ENCODE measurements around the gene OR6B2.
A peak's percentile ranks its signal among the peaks of the same experiment; 100 is the strongest.
"Not testable (repeated sequence)": the region's sequence is repeated elsewhere in the genome, so short reads cannot be mapped to it uniquely, and the experiment has no call there.

The OR6B2 gene

DNA sequence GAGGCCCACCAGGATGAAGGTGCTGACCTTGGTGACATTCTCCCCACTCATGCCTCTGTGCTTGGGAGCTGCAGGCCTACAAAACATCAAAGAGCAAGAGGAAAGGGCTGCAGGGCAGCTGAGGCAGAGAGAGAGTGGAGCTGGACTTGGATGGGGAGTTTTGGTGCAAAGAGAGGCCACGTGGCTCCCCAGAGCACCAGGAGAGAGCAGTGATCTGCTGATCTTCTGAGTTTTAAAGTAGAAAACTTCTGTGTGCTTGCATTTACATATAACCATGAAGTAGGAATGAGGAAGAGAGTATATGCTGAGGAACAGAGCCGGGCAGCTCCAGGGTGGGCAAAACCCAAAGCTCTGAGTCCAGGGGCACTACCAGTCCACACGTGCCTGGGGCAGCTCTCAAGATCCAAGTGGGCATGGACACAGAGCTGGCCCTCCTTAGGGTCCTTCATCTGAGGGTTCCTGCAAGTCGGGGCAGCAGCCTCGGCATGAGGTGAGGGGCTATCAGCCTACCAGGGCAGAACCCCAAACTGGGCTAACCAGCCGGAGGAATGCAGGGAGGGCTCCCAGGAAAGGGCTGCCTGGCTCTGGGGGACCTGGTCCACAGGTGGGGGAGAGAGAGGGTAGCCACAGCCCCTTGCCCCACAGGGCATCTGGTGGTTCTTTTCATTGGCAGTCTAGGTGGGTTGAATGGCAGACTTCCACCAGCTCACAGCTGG is at the start of gene OR6B2:
Gene OR6B2 (minus strand): TSS at position 51 of the 716 bp plus-strand sequence. CDS start 0 bp downstream, at position 51.
- no peak for DNase-seq

GRCh38 chr2:240078631-240079030 is 48.4 kb upstream of the OR6B2 start:
- DNase-seq = no peak

GRCh38 chr2:240077442-240077841 is 47.2 kb upstream of the OR6B2 start:
- no peak for DNase-seq

GRCh38 chr2:240074545-240074944 is 44.3 kb upstream of the OR6B2 start:
- no peak for DNase-seq

GRCh38 chr2:240070907-240071306 is 40.7 kb upstream of the OR6B2 start:
- no peak for DNase-seq

DNA sequence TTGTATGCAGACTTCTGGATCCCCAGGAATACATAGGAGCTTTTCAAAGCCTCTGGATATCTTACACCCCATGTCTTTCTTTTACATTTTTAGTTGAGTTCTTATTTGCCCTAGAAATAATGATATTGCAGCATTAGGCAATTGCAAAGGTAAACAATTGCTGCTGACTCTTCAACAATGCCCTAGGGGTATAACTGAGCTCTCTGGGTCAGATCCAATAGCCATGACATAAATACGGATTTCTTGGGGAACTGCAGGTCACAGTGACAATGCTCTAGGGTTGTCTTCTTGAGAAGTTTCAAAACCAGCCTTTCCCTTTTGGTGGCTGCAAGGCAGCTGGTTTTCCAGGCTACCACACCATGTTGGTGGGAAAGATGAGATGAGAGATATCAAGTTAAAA is 39.6 kb upstream of the OR6B2 start:
- DNase-seq = no peak

DNA sequence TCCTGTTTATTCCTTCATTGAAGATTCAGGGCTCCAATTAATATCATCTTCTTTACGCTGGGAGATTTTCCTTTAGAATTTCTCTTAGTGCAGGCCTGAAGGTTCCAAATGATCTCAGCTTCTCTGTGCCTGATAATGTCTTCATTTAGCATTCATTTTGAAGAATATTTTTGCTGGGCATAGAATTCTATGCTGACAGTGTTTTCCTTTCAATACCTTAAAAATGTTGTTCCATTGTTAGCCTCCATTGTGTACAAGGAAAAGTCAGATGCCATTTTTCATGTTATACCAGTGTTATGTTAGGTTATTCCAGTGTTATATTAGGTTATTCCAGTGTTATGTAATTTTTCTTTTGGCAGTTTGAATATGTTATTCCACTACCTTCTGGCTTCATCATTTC is 38.0 kb upstream of the OR6B2 start:
- no peak for DNase-seq

- DNase-seq = no peak
Measured at GRCh38 chr2:240066489-240066888, 36.3 kb upstream of the OR6B2 start.

DNA sequence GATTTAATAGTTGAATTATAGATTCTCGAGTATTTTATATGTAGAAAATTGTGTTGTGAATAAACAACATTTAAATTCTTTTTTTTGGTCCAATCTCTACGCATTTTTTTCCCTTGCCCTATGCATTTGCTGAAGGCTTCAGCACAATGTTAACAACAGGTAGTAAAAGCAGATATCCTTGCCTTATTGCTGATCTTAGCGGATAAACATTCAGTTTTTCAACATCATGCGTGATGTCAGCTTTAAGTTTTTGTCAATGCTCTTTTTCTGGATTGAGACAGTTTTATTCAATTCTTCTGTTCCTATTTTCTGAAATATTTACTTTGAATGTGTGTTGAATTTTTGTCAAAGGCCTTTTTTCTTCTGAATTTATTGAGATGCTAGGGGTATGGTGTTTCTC is 34.7 kb upstream of the OR6B2 start:
- DNase-seq = no peak

DNA sequence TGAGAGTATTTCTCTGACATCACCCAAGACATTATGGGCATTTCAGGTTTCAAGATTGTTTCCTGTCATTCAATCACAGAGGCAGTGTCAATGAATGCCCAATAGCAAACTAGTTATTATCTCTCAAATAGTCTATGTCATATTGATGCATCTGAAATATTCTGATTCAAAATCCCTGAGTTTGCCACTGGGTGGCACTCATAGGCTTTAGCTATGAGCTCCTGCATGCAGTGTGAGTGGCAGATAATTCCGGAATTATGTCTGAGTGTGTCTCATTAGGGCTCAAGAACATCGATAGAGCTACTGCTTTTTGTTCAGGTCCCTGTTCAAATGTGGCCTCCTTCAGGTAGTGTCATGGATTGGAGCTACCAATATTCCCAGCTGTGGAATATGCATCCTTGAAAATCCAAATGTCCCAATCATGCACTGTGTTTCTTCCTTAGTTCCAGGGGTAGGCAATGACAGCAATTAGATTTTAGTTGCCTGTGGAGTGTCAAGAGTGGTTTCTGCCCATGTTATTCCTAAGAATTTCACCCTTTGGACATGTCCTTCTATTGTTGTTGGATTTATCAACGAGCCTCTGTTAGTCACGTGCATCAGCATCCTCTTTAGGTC is 30.9 kb upstream of the OR6B2 start:
- DNase-seq = peak; percentile 37

DNA sequence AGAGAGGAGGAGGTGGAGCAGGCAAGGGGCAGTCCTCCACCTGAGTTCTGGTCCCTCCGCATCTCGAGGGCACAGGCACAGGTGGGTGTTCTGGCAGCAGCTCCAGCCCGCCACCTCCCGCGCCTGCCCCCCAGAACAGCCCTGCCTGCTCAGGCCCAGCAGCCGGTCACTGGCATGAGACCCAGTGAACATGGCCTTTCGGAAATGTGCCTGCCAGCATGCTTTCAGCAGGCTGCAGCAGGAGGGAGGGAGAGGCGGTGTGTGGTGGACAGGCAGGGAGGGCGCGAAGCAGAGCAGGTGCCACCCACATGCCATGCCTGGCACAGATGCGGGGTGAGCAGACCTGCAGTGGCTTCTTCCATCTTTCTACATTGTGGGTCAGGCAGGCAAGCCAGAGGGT is 26.4 kb upstream of the OR6B2 start:
- no peak for DNase-seq

- no peak for DNase-seq
Measured at GRCh38 chr2:240055177-240055917, 25.1 kb upstream of the OR6B2 start.

- no peak for DNase-seq
Measured at GRCh38 chr2:240053173-240054155, 23.2 kb upstream of the OR6B2 start, which contains the start of gene OR6B3. Gene OR6B3, minus strand, starts transcription at chr2:240053521.

- DNase-seq = no peak
Measured at GRCh38 chr2:240052524-240052923, 22.3 kb upstream of the OR6B2 start.

GRCh38 chr2:240051697-240052096 is 21.5 kb upstream of the OR6B2 start:
- no peak for DNase-seq

- DNase-seq = no peak
Measured at GRCh38 chr2:240050278-240050677, 20.0 kb upstream of the OR6B2 start.

- DNase-seq = no peak
Measured at GRCh38 chr2:240048237-240048636, 18.0 kb upstream of the OR6B2 start.

- DNase-seq = no peak
Measured at GRCh38 chr2:240045098-240045497, 14.9 kb upstream of the OR6B2 start.

DNA sequence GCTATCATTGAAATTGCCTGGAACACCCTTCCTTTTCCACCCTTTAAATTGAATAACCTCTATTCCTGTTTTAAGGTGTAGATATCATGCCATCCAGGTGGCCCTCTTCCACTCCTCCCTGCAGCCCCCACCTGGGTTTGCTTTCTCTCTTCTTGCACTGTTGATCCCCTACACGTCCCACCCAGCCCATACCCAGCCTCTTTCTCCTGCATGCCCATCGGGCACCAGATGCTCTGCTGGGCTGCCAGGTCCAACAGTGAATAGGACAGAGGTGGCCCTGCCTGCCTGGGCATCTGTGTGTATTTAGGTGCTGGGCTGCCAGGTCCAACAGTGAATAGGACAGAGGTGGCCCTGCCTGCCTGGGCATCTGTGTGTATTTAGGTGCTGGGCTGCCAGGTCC is 13.9 kb upstream of the OR6B2 start:
- DNase-seq = not testable (repeated sequence)

DNA sequence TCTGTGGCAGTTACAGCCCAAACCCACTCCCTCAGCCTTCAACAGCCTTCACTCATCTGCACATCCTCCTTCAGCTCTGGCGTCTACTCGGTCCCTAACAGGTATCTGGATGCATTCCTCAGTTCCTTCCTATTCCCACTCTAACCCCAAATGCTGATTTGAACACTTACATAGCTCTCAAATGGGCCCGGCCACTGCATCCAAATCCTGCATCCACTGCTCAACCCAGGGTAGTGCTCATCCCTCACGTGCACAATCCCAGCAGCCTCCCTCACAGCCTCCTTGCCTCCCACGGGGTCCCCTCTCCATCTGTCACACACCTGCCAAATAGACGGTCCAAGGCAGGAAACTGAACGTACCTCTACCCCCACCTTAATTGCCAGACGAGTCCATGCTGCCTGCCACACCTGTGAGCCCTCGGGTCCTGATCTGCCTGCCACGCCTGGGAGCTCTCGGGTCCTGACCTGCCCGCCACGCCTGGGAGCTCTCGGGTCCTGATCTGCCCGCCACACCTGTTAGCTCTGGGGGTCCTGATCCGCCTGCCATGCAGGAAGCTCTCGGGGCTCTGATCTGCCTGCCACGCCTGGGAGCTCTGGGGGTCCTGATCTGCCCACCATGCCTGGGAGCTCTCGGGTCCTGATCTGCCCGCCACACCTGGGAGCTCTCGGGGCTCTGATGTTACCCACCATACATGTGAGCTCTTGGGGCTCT is 13.2 kb upstream of the OR6B2 start:
- DNase-seq = no peak

- DNase-seq = no peak
Measured at GRCh38 chr2:240042740-240043139, 12.5 kb upstream of the OR6B2 start.

- DNase-seq = no peak
Measured at GRCh38 chr2:240041363-240041762, 11.1 kb upstream of the OR6B2 start.
